HG03039 (cell line): ENCODE data around the gene POT1.

Experiments used
- ATAC-seq: cut with Tn5 transposase; IDR thresholded peaks from one replicate; pipeline ENCODE4 v1.9.1; 2021; ENCODE audit warnings: mild to moderate bottlenecking, moderate library complexity; ENCODE audit not compliant: unreplicated experiment

POT1 gene

DNA sequence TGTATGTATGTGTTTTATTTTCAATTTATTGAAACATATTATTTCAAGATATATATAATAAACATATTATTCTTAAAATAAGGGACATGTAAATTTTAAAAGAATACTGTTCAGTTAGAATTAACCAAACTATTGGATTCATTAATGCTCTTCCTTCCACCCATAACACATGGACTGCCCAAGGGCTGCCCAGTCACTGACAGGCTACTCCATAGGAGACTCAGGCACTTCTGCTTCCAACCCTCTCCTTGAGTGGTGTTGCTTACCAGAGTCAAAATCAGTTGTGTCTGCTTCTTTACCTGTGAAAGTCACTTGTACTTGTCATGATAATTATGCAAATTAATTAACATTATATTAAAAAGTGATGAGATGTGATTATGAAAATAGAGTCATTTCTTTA is 154.2 kb downstream of the POT1 start:
- ATAC-seq = no peak

DNA sequence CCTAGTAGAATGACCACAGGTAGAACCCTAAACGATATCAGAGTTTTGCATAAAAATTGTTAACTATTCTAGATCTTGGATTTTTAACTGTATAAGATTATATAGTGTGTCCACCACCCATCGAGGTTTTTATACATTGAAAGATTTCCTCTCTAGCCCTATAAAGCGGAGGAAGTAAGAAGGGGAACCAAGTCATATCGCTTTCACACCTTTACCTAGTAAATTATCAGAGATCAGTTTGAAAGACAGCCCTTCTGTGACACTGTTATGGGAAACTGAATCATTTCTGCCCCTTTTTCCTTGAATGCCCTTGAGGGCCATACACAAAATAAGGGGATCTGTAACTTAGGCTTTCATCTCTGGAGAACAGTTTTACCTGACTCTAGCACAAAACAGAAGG is 155.7 kb downstream of the POT1 start:
- ATAC-seq = no peak

DNA sequence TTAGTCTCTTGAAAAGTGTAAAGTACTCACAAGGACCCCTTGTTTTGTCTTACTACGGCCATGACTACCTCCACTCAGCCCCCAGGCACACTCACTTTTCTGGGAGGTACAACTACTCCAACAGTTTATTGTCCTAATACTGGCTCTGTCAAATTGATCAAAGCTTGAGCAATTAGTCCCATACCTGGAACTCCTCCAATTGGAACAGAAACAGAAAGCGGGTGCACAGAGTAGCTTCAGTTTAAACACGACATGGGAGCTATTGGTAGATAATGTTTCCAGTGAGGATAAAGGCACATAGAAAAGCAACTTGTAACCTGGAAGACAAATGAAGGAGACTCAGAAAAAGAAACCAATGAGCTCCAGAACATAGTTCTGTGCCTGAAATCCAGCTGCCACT is 156.3 kb downstream of the POT1 start:
- ATAC-seq = no peak
